SU-DHL-6 (cell line): Measurements from ENCODE around the gene FAM20C.

Experiments
- H2AFZ ChIP-seq: fragments of 200-600 bp; sonication (generic); 2 replicates; pipeline ENCODE4 v1.6.1; 2014; ENCODE audit warnings: low read depth, mild to moderate bottlenecking, moderate library complexity, mixed read lengths, antibody characterized with exemption, low read length; ENCODE audit not compliant: severe bottlenecking
- H3F3A ChIP-seq: fragments of 200-600 bp; shearing (Covaris generic); 2 replicates; pipeline ENCODE4 v1.6.0; 2016; ENCODE audit warnings: antibody characterized with exemption, mild to moderate bottlenecking; ENCODE audit not compliant: insufficient read depth
- H3K27ac ChIP-seq: fragments of 200-600 bp; sonication (generic); 2 replicates; pipeline ENCODE4 v1.5.1; 2016; ENCODE audit warnings: low read depth, mild to moderate bottlenecking, low read length, moderate library complexity, mixed read lengths
- H3K27me3 ChIP-seq: fragments of 200-600 bp; sonication (generic), shearing (Covaris generic); 2 replicates; pipeline ENCODE4 v1.6.0; 2014; ENCODE audit warnings: mild to moderate bottlenecking, low read length
- H3K36me3 ChIP-seq: fragments of 200-600 bp; sonication (generic); 2 replicates; pipeline ENCODE4 v1.6.1; 2014; ENCODE audit warnings: mild to moderate bottlenecking, low read length, mixed read lengths
- H3K4me2 ChIP-seq: fragments of 300-600, 200-600 bp; shearing (Covaris generic), sonication (generic); 2 replicates; pipeline ENCODE4 v1.6.0; 2014; ENCODE audit warnings: low read length, low read depth, mild to moderate bottlenecking; ENCODE audit not compliant: poor library complexity, severe bottlenecking
- H3K4me3 ChIP-seq: fragments of 200-600 bp; sonication (generic); 2 replicates; pipeline ENCODE4 v1.5.1; 2014; ENCODE audit warnings: antibody characterized with exemption, low read length, mild to moderate bottlenecking, mixed read lengths; ENCODE audit not compliant: insufficient read depth, poor library complexity, severe bottlenecking
- H3K79me2 ChIP-seq: fragments of 200-600 bp; sonication (generic); 2 replicates; pipeline ENCODE4 v1.6.1; 2014; ENCODE audit warnings: mild to moderate bottlenecking, low read length, moderate library complexity; ENCODE audit not compliant: insufficient read depth
- H3K9ac ChIP-seq: fragments of 200-600 bp; sonication (generic); 2 replicates; pipeline ENCODE4 v1.7.0; 2014; ENCODE audit warnings: mild to moderate bottlenecking, low read length
- H3K9me2 ChIP-seq: fragments of 200-600 bp; sonication (generic); replicated peaks from 2 replicates; pipeline ENCODE4 v1.6.1; 2014; ENCODE audit warnings: low read length; ENCODE audit not compliant: insufficient read depth
- H3K9me3 ChIP-seq: fragments of 200-600 bp; sonication (generic); 2 replicates; pipeline ENCODE4 v1.6.1; 2014; ENCODE audit warnings: low read length, mixed read lengths; ENCODE audit not compliant: insufficient read depth
- H4K20me1 ChIP-seq: fragments of 200-600 bp; sonication (generic); 2 replicates; pipeline ENCODE4 v1.6.1; 2014; ENCODE audit warnings: low read depth, mild to moderate bottlenecking, antibody characterized with exemption, low read length, moderate library complexity, mixed read lengths
- CTCF ChIP-seq: fragments of 200-600 bp; sonication (generic); IDR thresholded peaks from one replicate; pipeline ENCODE4 v1.5.1; 2017; ENCODE audit warnings: antibody characterized with exemption, mild to moderate bottlenecking, low read length, moderate library complexity; ENCODE audit not compliant: insufficient read depth, poor library complexity, severe bottlenecking
- EZH2phosphoT487 ChIP-seq: fragments of 200-600 bp; sonication (generic), shearing (Covaris generic); conservative IDR thresholded peaks from 2 replicates; pipeline ENCODE4 v1.6.1; 2018; ENCODE audit warnings: mild to moderate bottlenecking, antibody characterized with exemption, low read length, moderate library complexity, mixed read lengths

Gene FAM20C

GRCh38 chr7:184294-185264 lies 7.8 kb upstream of the FAM20C start:
- H3K9ac ChIP-seq, result no peak overlapping the region

GRCh38 chr7:186516-187113 lies 5.8 kb upstream of the FAM20C start:
- TF ChIP-seq EZH2phosphoT487, result no peak
- TF ChIP-seq CTCF, result no peak
- Histone ChIP-seq H3K9ac (no peak overlapping the region), H3K4me3 (no peak overlapping the region)

More at GRCh38 chr7:184294-185264, 7.8 kb upstream of the FAM20C start:
- no peak overlapping the region for H3K4me3 ChIP-seq
- H3K9me2 ChIP-seq, result no peaks in the 10 kb centered on the region
- H3K27ac ChIP-seq, result no peak overlapping the region
- no peaks in the 10 kb centered on the region for H4K20me1 ChIP-seq
- H3K36me3 ChIP-seq, result no peaks in the 10 kb centered on the region
- no peaks in the 10 kb centered on the region for H3K79me2 ChIP-seq
- no peak overlapping the region for H2AFZ ChIP-seq
- no peaks in the 10 kb centered on the region for H3K9me3 ChIP-seq
- no peak overlapping the region for H3K4me2 ChIP-seq
- H3K27me3 ChIP-seq, result no peaks in the 10 kb centered on the region
- TF ChIP-seq CTCF (no peak), EZH2phosphoT487 (no peak)
- no peaks in the 10 kb centered on the region for H3F3A ChIP-seq

GRCh38 chr7:187227-187927 lies 5.0 kb upstream of the FAM20C start:
- Histone ChIP-seq H3K4me2 (no peak overlapping the region), H3F3A (no peaks in the 10 kb centered on the region)

More at GRCh38 chr7:186516-187113, 5.8 kb upstream of the FAM20C start:
- no peaks in the 10 kb centered on the region for H3K9me2 ChIP-seq
- H3K4me2 ChIP-seq, result no peak overlapping the region
- no peaks in the 10 kb centered on the region for H3K9me3 ChIP-seq
- H3F3A ChIP-seq, result no peaks in the 10 kb centered on the region
- H4K20me1 ChIP-seq, result no peaks in the 10 kb centered on the region
- H3K27ac ChIP-seq, result no peak overlapping the region
- H2AFZ ChIP-seq, result no peak overlapping the region
- H3K36me3 ChIP-seq, result no peaks in the 10 kb centered on the region
- no peaks in the 10 kb centered on the region for H3K27me3 ChIP-seq
- no peaks in the 10 kb centered on the region for H3K79me2 ChIP-seq

More at GRCh38 chr7:187227-187927, 5.0 kb upstream of the FAM20C start:
- no peaks in the 10 kb centered on the region for H3K9me3 ChIP-seq
- no peak overlapping the region for H3K4me3 ChIP-seq
- H3K27me3 ChIP-seq, result no peaks in the 10 kb centered on the region
- H3K9ac ChIP-seq, result no peak overlapping the region
- no peaks in the 10 kb centered on the region for H4K20me1 ChIP-seq
- no peaks in the 10 kb centered on the region for H3K9me2 ChIP-seq
- no peak overlapping the region for H3K27ac ChIP-seq
- H2AFZ ChIP-seq, result no peak overlapping the region
- H3K79me2 ChIP-seq, result no peaks in the 10 kb centered on the region
- TF ChIP-seq EZH2phosphoT487 (no peak), CTCF (no peak)
- no peaks in the 10 kb centered on the region for H3K36me3 ChIP-seq
